NT2/D1 (cell line): ENCODE measurements around the gene HSPA1B.

Source experiments
- YY1 ChIP-seq: IDR thresholded peaks from 2 replicates; pipeline ENCODE4 v1.6.1; 2011; ENCODE audit not compliant: insufficient read length, insufficient read depth
- ZNF274 ChIP-seq: IDR thresholded peaks from 2 replicates; pipeline ENCODE4 v1.6.1; 2011; ENCODE audit warnings: mild to moderate bottlenecking, low read depth, low read length

GRCh38 chr6:31859923-31860322 lies 32.4 kb downstream of the HSPA1B start:
- TF ChIP-seq YY1 (no peak), ZNF274 (no peak)
